Esophagus (tissue), 2 donors: ENCODE data around the gene OSBPL6. TPM values are rescaled to one million over a fixed set of nuclear protein-coding genes. Genes with fewer than 3 reads are reported as not detected.
"Not testable (repeated sequence)": the region's sequence is repeated elsewhere in the genome, so short reads cannot be mapped to it uniquely, and the experiment has no call there.

ENCODE experiments used
- H3K27ac ChIP-seq, 2 donors: one replicate each; pipeline ENCODE4 v1.5.1; 2013; ENCODE audit warnings: low read depth in 2 of 2, mild to moderate bottlenecking in 2 of 2, inconsistent platforms in 1 of 2, low read length in 1 of 2, moderate library complexity in 1 of 2
- H3K27me3 ChIP-seq, 2 donors: one replicate each; pipeline ENCODE4 v1.6.1; 2013; ENCODE audit warnings: low read length in 2 of 2, control low read depth in 1 of 2, mild to moderate bottlenecking in 1 of 2; ENCODE audit not compliant: insufficient read depth in 2 of 2, control insufficient read depth in 1 of 2
- H3K36me3 ChIP-seq, 2 donors: one replicate each; pipeline ENCODE4 v1.6.1; 2013; ENCODE audit warnings: low read length in 1 of 2; ENCODE audit not compliant: control insufficient read depth in 2 of 2, insufficient read depth in 2 of 2
- H3K4me1 ChIP-seq, 2 donors: one replicate each; pipeline ENCODE4 v1.6.1; 2013; ENCODE audit warnings: low read length in 1 of 2; ENCODE audit not compliant: control insufficient read depth in 2 of 2, insufficient read depth in 2 of 2
- H3K4me3 ChIP-seq, 2 donors: one replicate each; pipeline ENCODE4 v1.5.1; 2013; ENCODE audit warnings: low read length in 2 of 2, mild to moderate bottlenecking in 2 of 2, low read depth in 1 of 2, moderate library complexity in 1 of 2
- H3K9me3 ChIP-seq, 2 donors: one replicate each; pipeline ENCODE4 v1.6.1; 2013; ENCODE audit warnings: mild to moderate bottlenecking in 2 of 2, low read depth in 1 of 2, low read length in 1 of 2, moderate library complexity in 1 of 2; ENCODE audit not compliant: control insufficient read depth in 2 of 2, insufficient read depth in 1 of 2
- WGBS, 2 donors: extraction: QIAGEN DNeasy Blood & Tissue Kit; methylation state at CpG; one replicate each; pipeline ENCODE4 v1.1.7; 2013; 5-methylcytosine and 5-hydroxymethylcytosine counted together
- polyA plus RNA-seq, 2 donors: library from polyadenylated mRNA; stranded (reverse); fragments of 200-250 nt; gene quantifications; one replicate each; pipeline ENCODE4 v1.2.3, GENCODE V29; 2013
- donor health status: healthy with polysubstance abuse.
- donor health status: Bipolar disorder and iron deficiency.

OSBPL6 gene
- polyA plus RNA-seq, 2 donors = 0.73 to 1.5 TPM

GRCh38 chr2:178320011-178320585 lies 125.8 kb downstream of the OSBPL6 start:
- 51 to 57% methylated on average over 4 of the region's 4 CpGs for WGBS, 2 donors
- H3K9me3 ChIP-seq = no peaks in the 10 kb centered on the region
- no peak overlapping the region for H3K27ac ChIP-seq
- no peaks in the 10 kb centered on the region for H3K36me3 ChIP-seq
- H3K4me3 ChIP-seq = no peak overlapping the region
- no peaks in the 10 kb centered on the region for H3K4me1 ChIP-seq
- no peaks in the 10 kb centered on the region for H3K27me3 ChIP-seq

DNA sequence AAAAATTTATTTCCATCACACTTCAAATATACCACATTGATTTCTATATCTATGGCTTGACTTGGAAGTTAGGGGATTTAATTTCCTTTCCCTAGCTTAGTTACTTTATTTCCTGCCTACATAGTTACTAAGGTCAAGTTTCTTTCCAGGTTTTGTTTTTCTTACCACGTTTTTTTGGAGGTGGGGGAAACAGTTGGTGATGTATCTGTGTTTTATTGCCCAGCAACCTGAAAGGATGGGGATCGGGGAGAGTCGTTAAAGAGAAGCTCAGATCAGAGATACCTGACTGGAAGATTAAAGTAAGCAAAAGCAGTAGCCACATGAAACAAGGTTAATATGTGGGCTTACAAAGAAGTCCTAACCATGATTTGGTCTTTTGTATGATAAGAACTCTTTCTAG lies 127.8 kb downstream of the OSBPL6 start:
- Histone ChIP-seq H3K4me3 (no peak overlapping the region), H3K36me3 (no peaks in the 10 kb centered on the region), H3K4me1 (no peaks in the 10 kb centered on the region), H3K27ac (no peak overlapping the region), H3K27me3 (no peaks in the 10 kb centered on the region), H3K9me3 (no peaks in the 10 kb centered on the region)
- WGBS, 2 donors = 39 to 51% methylated on average over 3 of the region's 3 CpGs

GRCh38 chr2:178323331-178323730 lies 129.0 kb downstream of the OSBPL6 start:
- H3K9me3 ChIP-seq, H3K4me3 ChIP-seq, H3K27ac ChIP-seq, H3K27me3 ChIP-seq, H3K4me1 ChIP-seq, H3K36me3 ChIP-seq: not testable (repeated sequence)
- 71 to 85% methylated on average over 6 of the region's 6 CpGs for WGBS, 2 donors

DNA sequence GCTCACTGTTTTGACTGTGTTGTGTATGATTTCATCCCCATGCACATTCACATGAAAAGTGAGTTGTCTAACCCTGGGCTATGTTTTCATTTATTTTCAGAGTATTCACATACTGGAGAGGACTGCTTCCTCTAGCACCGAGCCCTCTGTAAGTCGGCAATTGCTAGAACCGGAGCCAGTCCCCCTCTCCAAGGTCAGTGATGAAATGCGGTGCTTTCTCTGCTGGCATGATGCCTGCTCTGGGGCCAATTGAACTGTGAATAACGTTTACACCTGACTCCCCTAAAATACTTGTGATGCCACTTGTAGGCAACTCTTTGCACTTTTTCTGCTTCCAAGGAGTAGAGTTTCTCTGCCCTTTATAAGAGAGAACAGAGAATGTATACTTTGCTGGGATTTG lies 129.8 kb downstream of the OSBPL6 start:
- Histone ChIP-seq H3K36me3 (no peaks in the 10 kb centered on the region), H3K9me3 (no peaks in the 10 kb centered on the region), H3K4me1 (no peaks in the 10 kb centered on the region), H3K27me3 (no peaks in the 10 kb centered on the region), H3K4me3 (no peak overlapping the region), H3K27ac (no peak overlapping the region)
- 43 to 50% methylated on average over 5 of the region's 5 CpGs for WGBS, 2 donors

GRCh38 chr2:178325268-178325667 lies 131.0 kb downstream of the OSBPL6 start:
- no peak overlapping the region for H3K27ac ChIP-seq
- H3K4me1 ChIP-seq = no peaks in the 10 kb centered on the region
- WGBS, 2 donors = 96 to 98% methylated on average over 2 of the region's 2 CpGs
- no peaks in the 10 kb centered on the region for H3K9me3 ChIP-seq
- no peak overlapping the region for H3K4me3 ChIP-seq
- no peaks in the 10 kb centered on the region for H3K36me3 ChIP-seq
- no peaks in the 10 kb centered on the region for H3K27me3 ChIP-seq

- H3K27ac ChIP-seq = no peak overlapping the region
- H3K27me3 ChIP-seq = no peaks in the 10 kb centered on the region
- H3K9me3 ChIP-seq = no peaks in the 10 kb centered on the region
- H3K4me3 ChIP-seq = no peak overlapping the region
- 60 to 67% methylated on average over 4 of the region's 4 CpGs for WGBS, 2 donors
- H3K36me3 ChIP-seq = no peaks in the 10 kb centered on the region
- H3K4me1 ChIP-seq = no peaks in the 10 kb centered on the region
These were observed 133.2 kb downstream of the OSBPL6 start for GRCh38 chr2:178327516-178327915.

- no peak overlapping the region for H3K4me3 ChIP-seq
- H3K9me3 ChIP-seq = no peaks in the 10 kb centered on the region
- no peaks in the 10 kb centered on the region for H3K27me3 ChIP-seq
- no peaks in the 10 kb centered on the region for H3K36me3 ChIP-seq
- no peak overlapping the region for H3K27ac ChIP-seq
- 85 to 93% methylated on average over 1 of the region's 1 CpG for WGBS, 2 donors
- H3K4me1 ChIP-seq = no peaks in the 10 kb centered on the region
These were observed 133.7 kb downstream of the OSBPL6 start for GRCh38 chr2:178328037-178328436.

- Histone ChIP-seq H3K4me1 (no peaks in the 10 kb centered on the region), H3K27ac (no peak overlapping the region), H3K4me3 (no peak overlapping the region), H3K9me3 (no peaks in the 10 kb centered on the region), H3K27me3 (no peaks in the 10 kb centered on the region), H3K36me3 (no peaks in the 10 kb centered on the region)
- 76 to 85% methylated on average over 8 of the region's 8 CpGs for WGBS, 2 donors
These were observed 136.1 kb downstream of the OSBPL6 start for GRCh38 chr2:178330175-178331017.

DNA sequence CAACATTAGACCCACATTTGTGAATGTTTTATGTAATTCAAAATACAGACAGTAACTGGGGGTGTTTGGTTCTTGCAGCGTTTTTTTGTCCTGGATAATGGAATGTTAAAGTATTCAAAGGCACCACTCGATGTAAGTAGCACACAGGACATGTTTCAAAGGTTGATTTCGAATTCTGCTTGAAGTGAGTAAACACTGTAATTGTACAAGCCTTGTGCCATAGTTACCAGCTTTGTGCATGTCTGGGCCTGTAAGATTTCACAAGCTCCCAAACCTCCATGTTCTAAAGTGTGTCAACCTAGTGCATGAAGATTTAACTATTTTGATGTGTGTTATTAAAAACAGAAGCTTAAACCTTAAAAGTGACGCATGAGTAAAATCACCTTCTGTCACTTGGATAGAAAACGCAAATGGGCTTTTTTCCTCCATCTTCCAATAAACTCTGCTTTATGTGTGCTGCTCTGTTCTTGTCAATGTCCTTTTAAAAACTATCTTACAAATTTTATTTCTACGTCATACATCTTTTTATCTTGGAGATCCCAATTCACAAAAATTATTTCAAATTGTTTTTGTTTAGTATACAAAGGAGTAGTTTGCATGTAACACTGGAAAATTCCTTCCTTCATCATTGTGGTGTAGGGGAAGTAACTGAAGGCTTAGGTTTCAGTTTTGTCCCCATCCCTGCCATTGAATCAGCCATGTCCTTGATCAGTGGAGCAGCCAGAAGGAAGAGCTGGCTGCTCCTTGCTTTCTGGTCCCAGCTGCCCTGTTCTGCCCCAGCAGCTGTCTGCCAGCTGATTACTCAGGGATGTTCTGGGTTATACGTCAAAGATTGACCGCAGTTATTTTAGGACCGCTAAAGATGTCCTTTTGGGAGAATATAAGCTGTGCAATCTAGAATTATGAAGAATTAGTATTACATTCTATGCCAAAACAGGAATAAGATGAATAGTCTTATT lies 137.4 kb downstream of the OSBPL6 start:
- Histone ChIP-seq H3K36me3 (peaks cover 0 to 6% of the 10 kb centered on the region in 2 donors), H3K27ac (no peak overlapping the region), H3K9me3 (no peaks in the 10 kb centered on the region), H3K27me3 (no peaks in the 10 kb centered on the region), H3K4me3 (no peak overlapping the region), H3K4me1 (no peaks in the 10 kb centered on the region)
- 73 to 81% methylated on average over 9 of the region's 9 CpGs for WGBS, 2 donors
